Activated CD8-positive, alpha-beta T cell treated with anti-CD3 and anti-CD28 coated beads, Interleukin-2, amount 10 ng/mL, durations not matched to agents 7 days and 5 days (primary cell): ENCODE results near the gene TMBIM4. TPM values are rescaled to one million over a fixed set of nuclear protein-coding genes. Genes with fewer than 3 reads are reported as not detected.

Source experiments
- ATAC-seq: fragments of 150-1000 bp; cut with Tn5 transposase; one replicate; pipeline ENCODE4 v1.10.0; 2021; ENCODE audit warnings: moderate library complexity
- CTCF ChIA-PET: fragments of 350-600 bp; sonication (Branson Sonifier 250); formaldehyde crosslinking; loops from one replicate; lab custom pipeline; 2021; ENCODE audit warnings: antibody characterized with exemption; lab: Charles Lee
- POLR2A ChIA-PET: fragments of 350-600 bp; sonication (Branson Sonifier 250); formaldehyde crosslinking; loops from one replicate; lab custom pipeline; 2021; ENCODE audit warnings: antibody characterized with exemption; lab: Charles Lee
- DNase-seq: peaks from one replicate; pipeline ENCODE4 v3.0.0-alpha.2; 2020
- H3K27ac Mint-ChIP-seq: one replicate; pipeline ENCODE4 v1.8.0; 2021; ENCODE audit warnings: mild to moderate bottlenecking, mixed read lengths
- H3K27me3 Mint-ChIP-seq: one replicate; pipeline ENCODE4 v1.8.0; 2021; ENCODE audit warnings: low read depth, mixed read lengths
- H3K36me3 Mint-ChIP-seq: one replicate; pipeline ENCODE4 v1.8.0; 2021; ENCODE audit warnings: low read depth, mixed read lengths
- H3K4me1 Mint-ChIP-seq: one replicate; pipeline ENCODE4 v1.8.0; 2021; ENCODE audit warnings: low read depth, mixed read lengths
- H3K4me3 Mint-ChIP-seq: one replicate; pipeline ENCODE4 v1.8.0; 2021; ENCODE audit warnings: mild to moderate bottlenecking, mixed read lengths
- H3K9me3 Mint-ChIP-seq: one replicate; pipeline ENCODE4 v1.8.0; 2022; ENCODE audit warnings: mixed read lengths; ENCODE audit not compliant: insufficient read depth
- total RNA-seq, 2 experiments: library from RNA; stranded (reverse); gene quantifications; one replicate each; pipeline ENCODE4 v1.2.3, GENCODE V29; 2021

Gene TMBIM4
- total RNA-seq, 2 experiments from 2014 or later: 60.5 to 61.6 TPM

GRCh38 chr12:66115071-66115600, 54.7 kb downstream of the TMBIM4 start:
- Mint-ChIP-seq H3K4me3 (no peak overlapping the region), H3K36me3 (peaks cover 9% of the 10 kb centered on the region), H3K27me3 (peaks cover 3% of the 10 kb centered on the region), H3K9me3 (no peaks in the 10 kb centered on the region), H3K27ac (no peak overlapping the region), H3K4me1 (peaks cover 10% of the 10 kb centered on the region)
- ChIA-PET CTCF (no interaction called here), POLR2A (no interaction called here)
- ATAC-seq (no peak), DNase-seq (no peak)

- POLR2A ChIA-PET: interaction anchor here (1.9 kb wide), 1 partner anchor 17 kb away, joined by 5 read pairs; the partner anchor contains the start of gene LLPH
- no peaks in the 10 kb centered on the region for H3K36me3 Mint-ChIP-seq
Measured at GRCh38 chr12:66113471-66113870, 56.3 kb downstream of the TMBIM4 start.

GRCh38 chr12:66111605-66112004, 58.2 kb downstream of the TMBIM4 start:
- DNase-seq (no peak), ATAC-seq (no peak)
- CTCF ChIA-PET: no interaction called here
- peaks cover 4% of the 10 kb centered on the region for H3K4me1 Mint-ChIP-seq
- POLR2A ChIA-PET: interaction anchor here (1.9 kb wide), 1 partner anchor 19 kb away, joined by 5 read pairs; the partner anchor contains the start of gene LLPH
- no peaks in the 10 kb centered on the region for H3K9me3 Mint-ChIP-seq
- H3K27me3 Mint-ChIP-seq: peaks cover 3% of the 10 kb centered on the region
- no peak overlapping the region for H3K27ac Mint-ChIP-seq
- no peaks in the 10 kb centered on the region for H3K36me3 Mint-ChIP-seq
- no peak overlapping the region for H3K4me3 Mint-ChIP-seq

More at GRCh38 chr12:66113471-66113870, 56.3 kb downstream of the TMBIM4 start:
- Mint-ChIP-seq H3K27me3 (peaks cover 3% of the 10 kb centered on the region), H3K4me1 (peaks cover under 1% of the 10 kb centered on the region), H3K9me3 (no peaks in the 10 kb centered on the region), H3K27ac (no peak overlapping the region), H3K4me3 (no peak overlapping the region)
- no peak for ATAC-seq
- CTCF ChIA-PET: no interaction called here
- no peak for DNase-seq

- CTCF ChIA-PET: no interaction called here
- no peaks in the 10 kb centered on the region for H3K9me3 Mint-ChIP-seq
- DNase-seq: no peak
- no peak for ATAC-seq
- POLR2A ChIA-PET: no interaction called here
- H3K27me3 Mint-ChIP-seq: peaks cover 9% of the 10 kb centered on the region
- no peaks in the 10 kb centered on the region for H3K36me3 Mint-ChIP-seq
- H3K4me1 Mint-ChIP-seq: peaks cover 4% of the 10 kb centered on the region
- no peak overlapping the region for H3K4me3 Mint-ChIP-seq
- no peak overlapping the region for H3K27ac Mint-ChIP-seq
Measured at GRCh38 chr12:66109056-66109455, 60.7 kb downstream of the TMBIM4 start.

GRCh38 chr12:66108386-66108785, 61.4 kb downstream of the TMBIM4 start:
- ChIA-PET CTCF (interaction anchor here (1.1 kb wide), 1 partner anchor 601 kb away, joined by 3 read pairs; no protein-coding TSS in a partner anchor), POLR2A (no interaction called here)
- H3K9me3 Mint-ChIP-seq: no peaks in the 10 kb centered on the region
- H3K4me1 Mint-ChIP-seq: peaks cover 4% of the 10 kb centered on the region
- no peak overlapping the region for H3K27ac Mint-ChIP-seq
- peaks cover 12% of the 10 kb centered on the region for H3K27me3 Mint-ChIP-seq
- H3K36me3 Mint-ChIP-seq: no peaks in the 10 kb centered on the region
- H3K4me3 Mint-ChIP-seq: no peak overlapping the region
- ATAC-seq: no peak
- no peak for DNase-seq

- Mint-ChIP-seq H3K4me3 (no peak overlapping the region), H3K27me3 (peaks cover 14% of the 10 kb centered on the region), H3K9me3 (no peaks in the 10 kb centered on the region), H3K36me3 (no peaks in the 10 kb centered on the region), H3K4me1 (peaks cover 4% of the 10 kb centered on the region), H3K27ac (no peak overlapping the region)
- peak; percentile 89 for ATAC-seq
- POLR2A ChIA-PET: no interaction called here
- peak; percentile 78 for DNase-seq
- CTCF ChIA-PET: interaction anchor here (0.7 to 1.3 kb wide), 6 partner anchors 9 to 1217 kb away, joined by 3 to 4 read pairs (median 3); no protein-coding TSS in a partner anchor
Measured at GRCh38 chr12:66107451-66107915, 62.3 kb downstream of the TMBIM4 start.

GRCh38 chr12:66103016-66103913, 66.5 kb downstream of the TMBIM4 start:
- DNase-seq (no peak), ATAC-seq (no peak)
- H3K36me3 Mint-ChIP-seq: no peaks in the 10 kb centered on the region
- no peaks in the 10 kb centered on the region for H3K9me3 Mint-ChIP-seq
- H3K27ac Mint-ChIP-seq: no peak overlapping the region
- H3K4me1 Mint-ChIP-seq: peaks cover 3% of the 10 kb centered on the region
- ChIA-PET POLR2A (no interaction called here), CTCF (no interaction called here)
- no peak overlapping the region for H3K4me3 Mint-ChIP-seq
- peaks cover 24% of the 10 kb centered on the region for H3K27me3 Mint-ChIP-seq

GRCh38 chr12:66092559-66093269, 77.1 kb downstream of the TMBIM4 start:
- H3K27me3 Mint-ChIP-seq: peaks cover 9% of the 10 kb centered on the region
- H3K9me3 Mint-ChIP-seq: no peaks in the 10 kb centered on the region
- POLR2A ChIA-PET: no interaction called here
- DNase-seq (no peak), ATAC-seq (no peak)
- CTCF ChIA-PET: no interaction called here
- no peaks in the 10 kb centered on the region for H3K4me1 Mint-ChIP-seq
- no peaks in the 10 kb centered on the region for H3K36me3 Mint-ChIP-seq
- no peak overlapping the region for H3K27ac Mint-ChIP-seq
- no peak overlapping the region for H3K4me3 Mint-ChIP-seq

- Mint-ChIP-seq H3K27me3 (peaks cover 11% of the 10 kb centered on the region), H3K9me3 (no peaks in the 10 kb centered on the region), H3K4me1 (no peaks in the 10 kb centered on the region), H3K36me3 (no peaks in the 10 kb centered on the region), H3K27ac (no peak overlapping the region), H3K4me3 (no peak overlapping the region)
- CTCF ChIA-PET: interaction anchor here (1.7 kb wide), 1 partner anchor 533 kb away, joined by 6 read pairs; no protein-coding TSS in a partner anchor
- ATAC-seq (no peak), DNase-seq (no peak)
- POLR2A ChIA-PET: no interaction called here
Measured at GRCh38 chr12:66090157-66090556, 79.6 kb downstream of the TMBIM4 start.

GRCh38 chr12:66087365-66087943, 82.3 kb downstream of the TMBIM4 start:
- Mint-ChIP-seq H3K27me3 (peaks cover 5% of the 10 kb centered on the region), H3K27ac (no peak overlapping the region), H3K36me3 (no peaks in the 10 kb centered on the region), H3K9me3 (no peaks in the 10 kb centered on the region), H3K4me1 (no peaks in the 10 kb centered on the region), H3K4me3 (no peak overlapping the region)
- DNase-seq (peak; percentile 69), ATAC-seq (peak; percentile 76)
- ChIA-PET POLR2A (no interaction called here), CTCF (interaction anchor here (1.1 to 1.5 kb wide), 3 partner anchors 18 to 531 kb away, joined by 3 to 6 read pairs (median 3); no protein-coding TSS in a partner anchor)

GRCh38 chr12:66085998-66086397, 83.8 kb downstream of the TMBIM4 start:
- no peaks in the 10 kb centered on the region for H3K4me1 Mint-ChIP-seq
- no peaks in the 10 kb centered on the region for H3K36me3 Mint-ChIP-seq
- ChIA-PET POLR2A (no interaction called here), CTCF (no interaction called here)
- no peak overlapping the region for H3K4me3 Mint-ChIP-seq
- no peak overlapping the region for H3K27ac Mint-ChIP-seq
- no peak for ATAC-seq
- peaks cover 5% of the 10 kb centered on the region for H3K27me3 Mint-ChIP-seq
- H3K9me3 Mint-ChIP-seq: no peaks in the 10 kb centered on the region
- DNase-seq: no peak
